HT1080 (cell line): ENCODE data around the gene GPRC6A. TPM values are rescaled to one million over a fixed set of nuclear protein-coding genes. Genes with fewer than 3 reads are reported as not detected.
"Not testable (repeated sequence)": the region's sequence is repeated elsewhere in the genome, so short reads cannot be mapped to it uniquely, and the experiment has no call there.

Source experiments
- DNase-seq: peaks from one replicate; pipeline ENCODE4 v3.0.0-alpha.2; 2015; ENCODE audit warnings: low read depth
- polyA plus RNA-seq, 2 experiments: library from polyadenylated mRNA; depleted of rRNA; stranded (reverse); fragments of >200 nt; gene quantifications; 2 replicates each; pipeline ENCODE4 v1.2.3, GENCODE V29; 2015
- total RNA-seq: library from RNA; depleted of rRNA; stranded (reverse); fragments of >200 nt; shearing (Covaris generic); gene quantifications from 2 replicates; pipeline ENCODE4 v1.2.3, GENCODE V29; 2014; rRNA removed

Gene GPRC6A, protein sequence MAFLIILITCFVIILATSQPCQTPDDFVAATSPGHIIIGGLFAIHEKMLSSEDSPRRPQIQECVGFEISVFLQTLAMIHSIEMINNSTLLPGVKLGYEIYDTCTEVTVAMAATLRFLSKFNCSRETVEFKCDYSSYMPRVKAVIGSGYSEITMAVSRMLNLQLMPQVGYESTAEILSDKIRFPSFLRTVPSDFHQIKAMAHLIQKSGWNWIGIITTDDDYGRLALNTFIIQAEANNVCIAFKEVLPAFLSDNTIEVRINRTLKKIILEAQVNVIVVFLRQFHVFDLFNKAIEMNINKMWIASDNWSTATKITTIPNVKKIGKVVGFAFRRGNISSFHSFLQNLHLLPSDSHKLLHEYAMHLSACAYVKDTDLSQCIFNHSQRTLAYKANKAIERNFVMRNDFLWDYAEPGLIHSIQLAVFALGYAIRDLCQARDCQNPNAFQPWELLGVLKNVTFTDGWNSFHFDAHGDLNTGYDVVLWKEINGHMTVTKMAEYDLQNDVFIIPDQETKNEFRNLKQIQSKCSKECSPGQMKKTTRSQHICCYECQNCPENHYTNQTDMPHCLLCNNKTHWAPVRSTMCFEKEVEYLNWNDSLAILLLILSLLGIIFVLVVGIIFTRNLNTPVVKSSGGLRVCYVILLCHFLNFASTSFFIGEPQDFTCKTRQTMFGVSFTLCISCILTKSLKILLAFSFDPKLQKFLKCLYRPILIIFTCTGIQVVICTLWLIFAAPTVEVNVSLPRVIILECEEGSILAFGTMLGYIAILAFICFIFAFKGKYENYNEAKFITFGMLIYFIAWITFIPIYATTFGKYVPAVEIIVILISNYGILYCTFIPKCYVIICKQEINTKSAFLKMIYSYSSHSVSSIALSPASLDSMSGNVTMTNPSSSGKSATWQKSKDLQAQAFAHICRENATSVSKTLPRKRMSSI
- not detected in 2 replicates for total RNA-seq
- not detected in 2 replicates for polyA plus RNA-seq (2015; cell fraction: cytosol; rRNA removed)
- polyA plus RNA-seq (2015; cell fraction: nucleus; rRNA removed): not detected in 2 replicates

DNA sequence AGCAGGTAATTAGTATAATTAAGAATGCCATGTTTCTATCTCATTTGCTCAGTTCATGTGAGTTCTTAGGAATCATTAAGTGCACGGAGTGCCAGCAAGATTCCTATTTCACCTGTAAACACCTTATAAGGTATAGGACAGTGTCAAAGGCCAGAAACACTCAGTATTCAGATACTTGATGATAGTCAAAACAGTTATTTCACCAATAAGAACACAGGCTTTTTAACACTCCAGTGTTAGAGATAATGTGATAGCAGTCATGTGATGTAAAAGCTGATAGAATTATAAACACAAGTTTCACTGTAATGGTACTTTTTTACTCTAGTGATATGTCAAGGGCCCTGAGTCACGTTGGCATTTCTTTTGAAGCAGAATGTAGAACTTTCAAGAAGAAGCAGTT is at the start of gene GPRC6A:
TSS of gene GPRC6A (minus strand) at position 101 of the 400 bp plus-strand sequence. CDS start at position 31, 70 bp downstream.
- DNase-seq: no peak

DNA sequence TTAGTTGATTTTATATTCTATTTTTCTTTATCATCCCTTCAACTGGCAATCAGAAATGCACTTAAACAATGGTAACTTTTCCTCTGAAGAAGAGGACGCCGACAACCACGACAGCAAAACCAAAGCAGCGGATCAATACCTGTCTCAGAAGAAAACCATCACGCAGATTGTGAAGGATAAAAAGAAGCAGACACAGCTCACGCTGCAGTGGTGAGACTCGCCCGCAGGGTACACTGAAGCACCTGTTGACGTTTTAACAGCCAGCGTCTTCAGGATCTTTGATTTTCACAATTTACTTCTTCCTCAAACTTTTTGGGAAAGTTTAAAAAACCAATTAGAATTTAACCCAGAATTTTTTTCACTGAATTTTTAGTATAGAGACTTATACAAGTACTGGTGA is 48.9 kb upstream of the GPRC6A start:
- no peak for DNase-seq

DNA sequence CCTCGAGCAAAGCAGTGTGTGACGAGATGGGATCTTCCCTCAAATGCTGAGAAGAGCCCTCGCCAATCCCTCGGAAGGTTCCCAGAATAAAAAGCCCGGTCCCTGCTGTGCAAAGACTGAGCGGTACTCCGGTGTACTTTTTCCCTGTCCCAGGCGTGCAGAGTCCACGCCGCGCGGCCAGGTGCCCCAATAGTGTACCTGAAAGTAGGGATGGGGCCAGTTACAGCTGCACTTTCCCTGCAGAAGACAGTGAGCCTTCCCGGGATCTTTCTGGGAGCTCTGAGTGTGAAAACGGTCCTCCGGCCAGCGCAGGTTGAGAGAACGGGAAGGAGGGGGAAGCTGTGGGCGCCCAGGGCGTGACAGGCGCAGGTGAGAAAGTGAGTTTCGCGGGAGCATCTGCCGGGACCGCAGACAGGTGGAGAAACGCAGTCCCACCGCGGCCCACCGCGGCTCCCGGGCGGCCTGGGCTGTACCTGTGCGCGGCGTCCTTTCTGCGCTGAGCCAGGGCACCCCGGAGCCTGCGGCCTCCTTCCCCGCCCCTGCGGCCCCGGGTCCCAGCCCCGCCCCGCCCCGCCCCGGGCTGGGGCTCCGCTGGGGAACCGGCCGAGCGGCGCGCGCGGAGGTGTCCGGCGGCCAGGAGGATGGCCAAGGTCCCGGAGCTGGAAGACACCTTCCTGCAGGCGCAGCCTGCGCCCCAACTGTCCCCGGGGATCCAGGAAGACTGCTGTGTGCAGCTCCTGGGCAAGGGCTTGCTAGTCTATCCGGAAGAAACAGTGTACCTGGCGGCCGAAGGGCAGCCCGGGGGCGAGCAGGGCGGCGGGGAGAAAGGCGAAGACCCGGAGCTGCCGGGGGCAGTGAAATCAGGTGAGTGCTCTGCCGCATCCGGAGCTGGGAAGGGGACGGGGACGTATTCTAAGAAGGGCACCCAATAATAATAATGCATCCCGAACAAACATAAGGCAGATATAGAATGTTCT is 48.0 kb upstream of the GPRC6A start, which contains the start of gene RFX6:
TSS of gene RFX6 (plus strand) at position 608 of the 977 bp plus-strand sequence. CDS start at position 642, 34 bp downstream.
- DNase-seq: no peak

DNA sequence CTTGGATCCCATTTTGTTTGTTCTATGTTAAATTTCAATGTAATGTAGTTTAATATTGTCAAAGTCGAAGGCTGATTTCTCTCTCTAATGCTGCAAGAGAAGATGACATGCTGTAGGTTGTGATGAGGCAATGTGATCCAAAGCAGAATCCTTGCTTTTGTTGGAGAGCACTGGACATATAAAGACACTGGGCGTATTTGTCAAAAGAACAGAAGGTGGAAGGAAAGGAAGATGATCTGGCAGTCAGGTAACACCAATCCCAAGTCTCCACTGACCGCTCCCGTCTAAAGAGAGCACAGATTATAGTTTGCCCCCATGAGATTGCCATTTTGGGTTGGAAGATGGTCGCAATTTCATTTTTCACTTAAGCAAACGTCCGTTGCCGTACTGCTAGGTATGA is 47.2 kb upstream of the GPRC6A start:
- no peak for DNase-seq

DNA sequence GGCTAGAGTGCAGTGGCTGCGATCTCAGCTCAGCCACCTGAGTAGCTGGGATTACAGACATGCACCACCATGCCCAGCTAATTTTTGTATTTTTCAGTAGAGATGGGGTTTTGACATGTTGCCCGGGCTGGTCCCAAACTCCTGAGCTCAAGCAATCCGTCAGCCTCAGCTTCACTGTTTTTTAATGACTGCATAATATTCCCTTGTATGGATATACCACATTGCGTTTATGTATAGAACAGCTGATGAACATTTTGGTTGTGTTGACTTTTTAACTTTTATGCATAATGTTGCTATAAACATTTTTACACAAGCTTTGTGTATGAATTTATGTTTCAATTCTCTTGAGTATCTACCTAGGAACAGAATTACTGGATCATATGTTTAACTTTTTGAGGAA is 43.9 kb upstream of the GPRC6A start:
- DNase-seq: no peak

DNA sequence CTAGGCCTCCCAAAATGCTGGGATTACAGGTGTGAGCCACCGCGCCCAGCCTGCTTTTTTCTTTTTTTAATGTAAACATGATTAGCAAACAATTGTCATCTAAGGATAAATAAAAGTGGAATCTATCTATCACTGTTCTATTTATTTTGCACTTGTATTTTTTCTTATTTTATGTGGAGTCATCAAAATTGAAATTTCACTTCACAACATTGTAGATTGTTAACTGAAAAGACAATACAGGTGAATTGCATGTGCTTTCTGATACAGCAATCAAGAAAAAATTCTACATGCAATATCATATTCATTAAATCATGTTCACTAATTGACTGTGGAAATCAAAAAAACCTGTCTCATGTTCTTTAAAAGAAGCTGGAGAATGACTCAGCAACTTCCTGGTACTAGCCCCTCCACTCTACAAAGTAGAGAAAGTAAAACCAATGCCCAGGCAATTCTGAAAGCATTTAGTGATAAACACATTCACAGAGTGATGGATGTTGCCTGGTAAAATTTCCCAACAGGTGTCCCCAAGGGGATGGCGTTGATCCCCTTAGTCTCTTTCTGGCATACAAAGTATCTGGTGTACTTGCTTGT is 37.5 kb upstream of the GPRC6A start:
- DNase-seq: peak; percentile 36

DNA sequence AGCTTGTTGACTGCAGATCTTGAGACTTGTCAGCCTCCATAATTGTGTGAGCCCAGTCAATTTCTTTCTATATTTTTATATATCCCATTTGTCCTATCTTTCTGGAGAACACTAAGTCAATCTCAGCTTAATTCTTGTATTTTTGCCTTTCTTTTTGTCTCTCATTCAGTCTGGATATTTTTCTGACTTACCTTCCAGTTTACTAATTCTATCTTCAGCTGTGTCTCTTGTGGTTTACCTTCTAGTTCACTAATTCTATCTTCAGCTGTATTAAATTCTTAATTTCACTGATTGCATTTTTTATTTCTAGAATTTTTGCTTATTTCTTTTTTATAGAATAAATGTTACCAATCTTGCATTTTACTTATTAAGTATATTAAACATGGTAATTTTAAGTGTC is 30.4 kb upstream of the GPRC6A start:
- DNase-seq: no peak

DNA sequence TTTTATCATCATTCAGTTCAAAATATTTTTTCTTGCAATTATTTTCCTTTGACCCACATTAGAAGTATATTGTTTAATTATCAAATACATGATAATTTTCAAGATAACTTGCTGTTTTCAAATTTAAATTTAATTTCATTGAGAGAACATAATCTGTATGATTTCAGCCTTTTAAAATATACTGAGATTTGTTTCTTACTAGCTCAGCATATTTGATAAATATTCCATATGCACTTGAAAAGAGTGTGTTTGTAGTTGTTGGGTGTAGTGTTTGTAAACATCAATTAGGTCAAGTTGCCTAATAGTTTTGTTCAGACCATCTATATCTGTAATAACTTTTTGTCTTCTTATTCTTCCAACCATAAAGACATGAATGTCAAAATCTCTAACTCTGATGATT is 29.2 kb upstream of the GPRC6A start:
- DNase-seq: no peak

DNA sequence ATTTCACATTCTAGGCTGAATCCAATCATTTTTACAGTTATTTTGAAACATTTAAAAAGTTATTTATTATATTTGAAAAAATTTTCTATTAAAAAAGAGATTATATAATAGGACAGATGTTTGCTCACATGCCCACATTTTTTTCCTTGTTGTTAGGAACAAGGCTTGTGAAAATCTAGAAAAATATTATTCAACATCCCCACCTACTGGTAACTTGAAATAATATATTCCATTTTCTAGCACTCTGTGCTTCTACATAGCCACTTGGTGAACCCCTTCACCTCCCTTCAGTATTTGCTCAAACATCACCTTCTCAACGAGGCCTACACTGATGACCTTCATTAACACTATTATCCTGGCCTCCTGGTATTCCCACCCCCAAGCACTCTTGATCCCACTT is 18.3 kb upstream of the GPRC6A start:
- peak; percentile 51 for DNase-seq

DNA sequence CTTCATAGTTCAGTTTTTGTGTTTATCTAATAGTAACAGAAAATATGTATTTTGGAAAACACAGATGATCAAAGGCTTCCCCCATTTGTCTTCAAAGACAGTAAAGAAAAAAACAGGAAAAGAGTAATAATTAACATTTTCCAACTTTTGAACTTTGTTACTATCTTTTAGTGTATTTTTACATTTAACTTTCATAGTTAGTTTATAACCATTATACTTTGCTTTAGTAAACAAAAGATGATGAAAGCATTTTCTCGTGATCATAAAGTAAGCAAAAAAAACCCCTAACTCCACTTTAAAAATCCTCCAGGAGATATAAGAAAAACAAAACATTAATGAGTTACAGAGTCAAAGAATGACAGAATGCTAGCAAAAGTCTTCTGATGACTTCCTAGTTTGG is 13.6 kb upstream of the GPRC6A start:
- DNase-seq: no peak

DNA sequence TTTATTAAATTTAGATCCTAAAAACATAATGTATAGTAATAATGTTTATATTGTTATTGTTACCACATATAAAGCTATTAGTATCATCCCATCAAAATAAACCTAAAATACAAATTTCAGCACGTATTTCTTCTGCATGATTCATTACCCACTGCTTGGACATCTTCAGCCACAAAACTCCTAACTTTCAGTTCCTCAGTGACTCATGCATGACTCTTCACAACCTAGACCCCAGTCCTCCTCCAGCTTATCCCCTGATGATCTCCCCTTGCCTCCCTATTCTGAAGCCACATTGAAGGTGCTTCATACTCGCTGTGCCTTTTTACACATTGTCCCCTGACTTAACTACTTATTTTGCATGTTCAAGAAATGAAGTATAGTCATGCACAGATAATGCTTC is 11.2 kb upstream of the GPRC6A start:
- DNase-seq: peak; percentile 92

DNA sequence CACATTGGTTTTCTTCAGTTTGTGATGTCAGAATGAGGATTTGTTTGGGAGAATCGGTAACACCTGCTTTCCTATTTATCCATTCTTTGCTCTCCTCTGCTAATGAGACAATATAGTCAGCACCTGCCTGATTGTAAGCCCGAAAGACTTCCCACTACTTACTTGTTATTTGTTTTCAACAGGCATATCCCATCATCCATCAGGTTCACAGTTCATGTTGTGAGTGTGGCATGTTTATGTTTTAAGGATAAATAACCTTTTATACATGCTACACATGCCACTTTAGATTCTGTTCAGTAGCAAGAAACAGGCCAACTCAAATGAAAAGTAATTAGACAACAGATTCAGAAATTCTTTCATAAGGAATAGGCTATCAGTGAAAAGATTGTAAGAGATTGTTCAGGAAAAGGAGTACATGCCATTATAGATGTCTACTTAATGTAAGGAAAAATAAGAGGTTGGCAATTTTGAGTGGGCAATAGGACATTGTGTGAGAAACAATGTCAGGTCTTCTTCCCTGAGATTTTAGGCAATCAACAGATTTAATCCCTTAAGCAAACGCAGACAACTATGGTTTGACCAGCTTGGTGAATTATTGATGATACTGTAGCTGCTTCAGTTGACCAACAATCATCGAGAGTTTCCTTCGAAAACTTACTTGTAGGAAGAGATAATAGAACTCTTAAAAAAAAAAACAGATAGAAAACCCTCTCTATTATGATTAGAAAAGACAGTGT is 7.9 kb upstream of the GPRC6A start:
- no peak for DNase-seq

DNA sequence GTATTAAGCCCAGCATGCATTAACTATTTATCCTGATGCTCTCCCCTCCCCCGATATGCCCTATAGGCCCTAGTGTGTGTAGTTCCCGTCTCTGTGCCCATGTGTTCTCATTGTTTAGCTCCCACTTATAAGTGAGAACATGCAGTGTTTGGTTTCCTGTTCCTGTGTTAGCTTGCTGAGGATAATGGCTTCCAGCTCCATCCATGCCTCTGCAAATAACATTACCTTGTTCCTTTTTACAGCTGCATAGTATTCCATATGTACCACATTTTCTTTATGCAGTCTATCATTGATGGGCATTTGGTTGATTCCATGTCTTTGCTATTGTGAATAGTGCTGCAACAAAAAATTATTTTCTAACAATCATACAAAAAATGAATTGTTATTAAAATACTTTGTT is 5.6 kb upstream of the GPRC6A start:
- DNase-seq: not testable (repeated sequence)

DNA sequence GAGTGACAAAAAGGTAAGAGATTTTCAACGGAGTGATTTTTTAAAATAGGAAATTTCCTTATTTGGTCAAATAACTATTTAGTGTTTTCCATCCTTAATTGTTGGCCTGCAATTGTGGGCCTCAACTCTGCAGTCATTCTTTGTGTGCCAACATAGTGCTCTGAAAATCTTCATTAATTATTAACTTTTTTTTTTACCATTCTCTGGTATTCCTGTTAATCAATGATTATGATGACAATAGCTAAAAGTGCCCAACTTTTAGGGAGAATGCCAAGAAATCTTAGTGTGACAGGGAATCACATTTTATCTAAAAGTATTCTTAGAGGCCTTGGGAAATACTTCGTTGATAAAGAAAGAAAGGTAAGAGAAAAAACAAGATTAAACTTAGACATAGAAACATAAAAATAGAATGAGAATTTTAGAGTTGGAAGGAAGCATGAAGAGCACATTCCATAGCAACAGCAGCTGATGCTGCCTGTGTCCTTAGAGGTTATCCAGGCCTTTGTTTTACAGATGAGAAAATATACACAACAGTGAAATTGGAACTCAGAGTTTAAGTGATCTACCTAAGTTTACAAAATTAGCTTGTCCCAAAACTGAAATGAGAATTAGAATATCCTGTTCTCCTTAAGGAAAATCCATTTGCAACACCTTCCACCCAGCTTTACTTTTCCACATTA is 1.2 kb downstream of the GPRC6A start:
- no peak for DNase-seq

DNA sequence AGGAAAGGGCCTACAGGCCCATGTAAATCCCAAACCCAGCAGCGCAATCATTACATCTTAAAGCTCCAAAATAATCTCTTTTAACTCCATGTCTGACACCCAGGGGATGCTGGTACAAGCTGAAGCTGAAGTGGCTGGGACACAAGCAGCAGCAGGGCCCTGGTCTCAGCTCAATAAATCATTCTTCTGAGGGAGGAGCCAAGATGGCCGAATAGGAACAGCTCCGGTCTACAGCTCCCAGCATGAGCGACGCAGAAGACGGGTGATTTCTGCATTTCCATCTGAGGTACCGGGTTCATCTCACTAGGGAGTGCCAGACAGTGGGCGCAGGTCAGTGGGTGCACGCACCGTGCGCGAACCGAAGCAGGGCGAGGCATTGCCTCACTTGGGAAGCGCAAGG is 12.5 kb downstream of the GPRC6A start:
- DNase-seq: not testable (repeated sequence)

DNA sequence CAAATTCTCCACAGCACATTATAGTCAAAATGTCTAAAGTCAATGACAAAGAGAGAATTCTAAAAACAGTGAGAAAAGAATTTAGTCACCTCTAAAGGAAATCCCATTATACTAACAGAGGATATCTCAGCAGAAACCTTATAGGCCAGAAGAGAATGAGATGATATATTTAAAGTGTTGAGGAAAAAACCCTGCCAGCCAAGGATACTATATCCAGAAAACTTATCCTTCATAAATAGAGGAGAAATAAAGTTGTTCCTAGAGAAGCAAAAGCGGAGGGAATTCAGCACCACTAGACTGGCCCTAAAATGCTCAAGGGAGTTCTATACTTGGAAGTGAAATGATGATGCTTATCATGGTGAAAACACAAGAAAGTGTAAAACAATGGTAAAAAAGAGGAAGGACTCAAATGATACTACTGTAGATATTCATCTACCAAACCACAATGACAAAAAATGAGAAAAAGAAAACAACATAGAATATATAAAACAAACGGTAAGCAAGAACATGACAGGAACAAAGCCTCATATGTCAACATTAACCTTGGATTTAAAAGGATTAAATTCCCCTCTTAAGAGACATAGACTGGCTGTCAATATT is 16.7 kb downstream of the GPRC6A start:
- DNase-seq: no peak

DNA sequence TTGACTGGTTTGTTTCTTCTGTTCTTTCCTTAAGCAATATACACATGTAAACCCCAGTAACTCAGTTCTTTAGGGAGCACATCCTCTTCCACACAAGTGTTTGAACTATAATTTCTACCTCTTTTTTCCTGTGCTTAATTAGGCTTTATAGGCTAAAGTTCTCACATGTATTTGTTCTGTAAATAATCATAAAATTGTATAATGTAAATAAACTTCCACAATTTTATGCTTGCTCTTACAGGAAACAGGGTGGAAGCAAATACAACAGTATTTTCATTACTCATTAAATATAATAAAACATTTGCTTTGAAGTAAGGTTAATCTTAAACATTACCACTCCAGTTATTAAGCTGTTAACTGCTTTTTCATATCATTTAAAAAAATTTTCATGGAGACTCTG is 26.9 kb downstream of the GPRC6A start:
- no peak for DNase-seq

DNA sequence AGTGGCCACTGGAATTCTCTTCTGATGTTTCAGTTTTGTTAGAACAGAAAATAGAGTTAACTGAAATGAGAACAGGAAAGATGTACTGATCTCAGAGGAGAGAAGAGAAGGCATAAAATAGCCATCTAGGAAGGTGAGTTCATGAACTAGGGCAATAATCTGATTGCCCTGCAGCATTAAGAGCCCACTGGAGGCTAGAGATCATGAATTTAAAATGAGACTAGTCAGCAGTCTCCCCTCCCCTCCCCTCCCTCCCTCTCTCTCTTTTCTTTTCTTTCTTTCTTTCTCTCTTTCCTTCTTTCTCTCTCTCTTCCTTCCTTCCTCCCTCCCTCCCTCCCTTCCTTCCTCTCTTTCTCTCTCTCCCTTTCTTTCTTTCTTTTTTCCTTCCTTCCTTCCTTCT is 28.9 kb downstream of the GPRC6A start:
- DNase-seq: no peak

DNA sequence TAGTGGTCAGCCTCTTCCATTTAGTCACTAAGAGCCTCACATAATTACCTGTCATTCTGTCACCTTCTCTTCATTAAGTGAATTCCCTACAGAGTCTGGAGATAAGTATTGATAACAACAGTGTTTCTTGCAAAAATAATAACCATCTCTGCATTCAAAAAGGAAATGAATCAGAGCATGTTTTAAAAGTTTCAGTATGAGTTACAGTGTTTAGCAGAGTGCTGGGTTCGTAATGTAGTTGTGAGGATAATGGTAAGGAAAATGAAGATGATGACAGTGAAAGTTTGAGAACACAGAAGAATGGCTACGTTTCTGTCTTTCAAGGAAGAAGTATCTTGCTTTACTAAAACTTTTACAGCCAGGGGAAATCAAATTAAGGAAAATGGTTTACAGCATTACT is 31.3 kb downstream of the GPRC6A start:
- DNase-seq: no peak
